Retinal pigment epithelial cell (primary cell): Measurements from ENCODE around the gene HHIP.
A peak's percentile ranks its signal among the peaks of the same experiment; 100 is the strongest.

ENCODE experiments used
- DNase-seq: peaks from one replicate; pipeline ENCODE4 v3.0.0-alpha.2; 2010; ENCODE audit warnings: low read depth
- H3K4me3 ChIP-seq: 2 replicates; pipeline ENCODE4 v1.5.1; 2011; ENCODE audit warnings: mild to moderate bottlenecking, low read length, control low read depth, moderate library complexity
- TF ChIP-seq, protein P1 (sequence below): conservative IDR thresholded peaks from 2 replicates; pipeline ENCODE4 v1.5.1; 2011; ENCODE audit warnings: low read depth, low read length, control low read depth, inconsistent platforms

Gene HHIP

DNA sequence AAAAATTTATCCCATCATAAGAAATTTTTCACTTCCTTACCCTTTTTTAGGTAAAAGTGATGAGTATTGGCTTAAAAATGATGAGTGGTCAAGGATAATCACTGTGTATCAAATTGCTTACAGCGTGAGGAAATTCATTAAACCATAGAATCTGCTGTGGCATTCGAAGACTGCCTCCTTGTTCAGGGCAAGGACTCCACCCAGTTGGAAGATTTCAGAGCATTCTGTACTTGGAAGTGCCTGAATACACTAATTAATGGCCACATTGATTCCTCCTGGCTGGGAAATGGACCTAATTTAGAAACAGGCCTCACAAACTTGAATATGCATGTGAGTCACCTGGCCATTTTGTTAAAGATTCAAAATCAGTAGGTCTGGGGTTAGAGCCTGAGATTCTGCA is 83.2 kb downstream of the HHIP start:
- H3K4me3 ChIP-seq, result no peak overlapping the region
- DNase-seq, result no peak
- TF ChIP-seq, protein P1, sequence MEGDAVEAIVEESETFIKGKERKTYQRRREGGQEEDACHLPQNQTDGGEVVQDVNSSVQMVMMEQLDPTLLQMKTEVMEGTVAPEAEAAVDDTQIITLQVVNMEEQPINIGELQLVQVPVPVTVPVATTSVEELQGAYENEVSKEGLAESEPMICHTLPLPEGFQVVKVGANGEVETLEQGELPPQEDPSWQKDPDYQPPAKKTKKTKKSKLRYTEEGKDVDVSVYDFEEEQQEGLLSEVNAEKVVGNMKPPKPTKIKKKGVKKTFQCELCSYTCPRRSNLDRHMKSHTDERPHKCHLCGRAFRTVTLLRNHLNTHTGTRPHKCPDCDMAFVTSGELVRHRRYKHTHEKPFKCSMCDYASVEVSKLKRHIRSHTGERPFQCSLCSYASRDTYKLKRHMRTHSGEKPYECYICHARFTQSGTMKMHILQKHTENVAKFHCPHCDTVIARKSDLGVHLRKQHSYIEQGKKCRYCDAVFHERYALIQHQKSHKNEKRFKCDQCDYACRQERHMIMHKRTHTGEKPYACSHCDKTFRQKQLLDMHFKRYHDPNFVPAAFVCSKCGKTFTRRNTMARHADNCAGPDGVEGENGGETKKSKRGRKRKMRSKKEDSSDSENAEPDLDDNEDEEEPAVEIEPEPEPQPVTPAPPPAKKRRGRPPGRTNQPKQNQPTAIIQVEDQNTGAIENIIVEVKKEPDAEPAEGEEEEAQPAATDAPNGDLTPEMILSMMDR, result no peak

DNA sequence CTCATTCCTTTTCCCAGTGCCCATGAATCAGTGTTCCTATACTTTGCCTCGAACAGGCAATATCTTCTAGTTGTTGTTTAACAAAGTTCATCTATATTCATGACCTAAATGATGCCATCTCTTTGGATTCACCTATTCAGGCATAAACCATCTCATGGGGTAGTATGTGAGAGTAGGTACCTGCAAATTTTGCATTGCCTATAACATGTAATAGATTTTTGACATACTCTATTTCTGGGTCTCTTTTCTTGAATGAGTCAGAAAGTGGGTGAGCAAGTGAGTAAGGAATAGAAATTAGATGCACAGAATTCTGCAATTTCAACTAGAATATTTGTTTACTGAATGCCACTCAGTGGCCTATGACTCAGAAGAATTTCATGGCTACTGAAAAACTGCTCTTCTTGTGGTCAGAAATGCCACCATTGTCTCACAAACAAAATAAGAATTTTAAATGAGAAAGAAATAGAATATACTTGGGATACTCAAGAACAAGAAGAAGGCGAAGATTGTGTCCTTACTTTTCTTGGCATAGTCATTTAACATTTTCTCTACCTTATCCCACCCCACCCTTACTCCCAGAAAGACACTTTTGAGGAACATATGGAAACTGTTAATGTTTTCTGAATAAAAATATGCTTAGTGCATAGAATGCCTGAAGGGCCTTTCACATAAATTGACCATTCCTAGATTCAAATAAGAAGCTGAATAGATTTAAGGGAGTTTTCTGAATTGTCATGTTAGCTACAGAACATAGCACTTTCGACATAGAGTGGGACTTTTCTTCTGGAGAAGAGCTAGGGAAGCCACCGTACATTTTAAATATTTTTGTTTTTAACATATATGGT is 86.8 kb downstream of the HHIP start:
- DNase-seq, result no peak
- H3K4me3 ChIP-seq, result no peak overlapping the region
- TF ChIP-seq, protein P1, result no peak

DNA sequence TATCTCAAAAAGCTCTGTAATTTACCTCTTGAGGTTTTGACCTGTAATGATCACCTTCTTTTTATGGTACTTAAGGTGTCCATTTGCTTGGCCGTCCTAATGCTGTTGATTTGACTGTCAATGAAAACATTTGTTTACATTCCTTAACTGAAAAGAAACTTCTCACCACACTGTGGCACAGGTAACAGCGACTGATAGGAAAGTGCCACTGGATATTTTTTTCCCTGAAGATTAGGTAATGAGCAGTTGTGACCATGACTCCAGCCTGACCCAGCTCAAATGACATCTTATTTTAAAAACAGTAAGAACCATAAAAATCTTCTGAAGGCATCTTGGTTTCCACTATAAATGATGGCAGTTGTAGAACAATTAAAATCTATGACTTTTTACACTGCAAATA is 87.6 kb downstream of the HHIP start:
- H3K4me3 ChIP-seq, result no peak overlapping the region
- TF ChIP-seq, protein P1, result no peak
- no peak for DNase-seq

DNA sequence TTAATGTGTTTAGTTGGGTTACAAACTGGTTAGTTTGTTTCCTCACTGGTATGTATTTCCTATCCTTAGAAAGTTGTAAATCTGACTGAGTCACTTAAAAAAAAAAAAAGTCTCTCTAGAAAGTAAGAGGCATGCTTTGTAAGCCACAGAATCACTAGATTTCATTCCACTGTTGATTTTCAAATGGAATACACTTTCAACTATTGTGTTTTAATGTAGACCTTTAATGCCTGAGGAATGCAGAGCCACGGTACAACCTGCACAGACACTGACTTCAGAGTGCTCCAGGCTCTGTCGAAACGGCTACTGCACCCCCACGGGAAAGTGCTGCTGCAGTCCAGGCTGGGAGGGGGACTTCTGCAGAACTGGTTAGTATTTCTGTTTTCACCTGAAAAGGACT is 88.6 kb downstream of the HHIP start:
- H3K4me3 ChIP-seq, result no peak overlapping the region
- TF ChIP-seq, protein P1, result no peak
- peak; percentile 5 for DNase-seq

DNA sequence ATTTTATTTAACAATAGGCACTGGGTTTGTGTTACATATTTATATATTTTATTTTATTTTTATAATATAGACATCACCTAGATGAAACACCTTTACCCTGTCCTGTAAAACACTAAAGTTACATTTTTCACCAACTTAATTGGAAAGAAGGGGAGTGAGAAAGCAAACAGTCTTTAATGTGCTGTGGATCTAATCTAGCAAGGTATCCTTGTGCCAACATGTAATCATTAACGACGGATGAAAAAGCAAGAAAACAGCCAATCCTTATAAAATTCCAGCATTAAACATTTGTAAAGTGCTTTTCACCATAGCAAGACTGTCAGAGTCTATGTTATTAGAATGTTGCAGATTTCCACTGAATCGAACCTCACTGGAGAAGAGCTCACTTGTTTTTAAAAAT is 92.7 kb downstream of the HHIP start:
- H3K4me3 ChIP-seq, result no peak overlapping the region
- TF ChIP-seq, protein P1, result no peak
- no peak for DNase-seq

DNA sequence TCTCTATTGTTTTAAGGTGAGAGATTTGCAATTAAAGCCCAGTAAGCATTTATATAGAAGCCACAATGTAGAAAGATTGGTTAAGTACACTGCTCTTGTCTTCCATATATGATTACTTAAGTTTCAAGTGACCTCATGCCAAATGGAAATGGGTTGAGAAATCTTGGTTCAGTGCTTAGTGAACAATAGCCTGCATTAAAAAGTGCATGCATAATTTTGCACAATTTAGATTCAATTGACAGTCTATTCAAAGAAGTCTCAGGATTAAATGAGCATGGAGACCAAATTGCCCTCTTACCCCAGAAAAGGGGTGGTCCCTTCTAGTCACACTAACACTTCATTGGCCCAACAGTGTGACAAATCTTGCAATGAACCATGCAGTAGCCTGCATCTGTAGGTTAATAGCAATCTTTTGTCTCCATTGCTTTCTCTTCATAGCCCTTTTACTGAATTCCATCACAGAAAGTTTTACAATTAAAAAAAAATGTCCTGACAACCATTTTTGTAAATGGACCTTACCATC is 93.6 kb downstream of the HHIP start:
- TF ChIP-seq, protein P1, result no peak
- no peak for DNase-seq
- no peak overlapping the region for H3K4me3 ChIP-seq

DNA sequence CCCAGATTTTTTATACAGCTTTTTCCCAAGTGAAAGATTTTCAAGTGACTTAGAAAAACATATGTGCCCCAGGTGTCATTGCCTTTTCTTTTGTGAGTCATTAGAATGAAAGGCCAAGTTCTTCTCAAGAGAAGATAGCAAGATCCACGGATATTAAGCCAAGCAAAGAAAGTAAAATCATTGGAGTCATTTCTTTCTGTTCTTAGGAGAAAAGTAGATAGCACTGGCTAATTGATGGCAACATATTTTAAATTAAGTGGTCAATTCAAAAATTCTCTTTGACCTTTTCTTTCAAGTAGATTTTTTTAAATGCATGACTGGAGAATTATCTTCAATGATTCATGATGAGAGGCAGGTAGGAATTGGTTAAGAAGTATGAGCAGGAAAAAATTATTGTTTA is 94.4 kb downstream of the HHIP start:
- H3K4me3 ChIP-seq, result no peak overlapping the region
- no peak for DNase-seq
- TF ChIP-seq, protein P1, result no peak
